COR-L47 (cell line): ENCODE results near the gene IGF1R.

Experiments
- DNase-seq: peaks from one replicate; lab custom pipeline; 2025; lab: John Stamatoyannopoulos, UW

Gene IGF1R

GRCh38 chr15:98671060-98672008 lies 23.0 kb downstream of the IGF1R start:
- DNase-seq: no peak

GRCh38 chr15:98673133-98673532 lies 24.8 kb downstream of the IGF1R start:
- DNase-seq: no peak

GRCh38 chr15:98674336-98674735 lies 26.0 kb downstream of the IGF1R start:
- no peak for DNase-seq

- DNase-seq: no peak
Measured at GRCh38 chr15:98676586-98677270, 28.4 kb downstream of the IGF1R start.

- DNase-seq: no peak
Measured at GRCh38 chr15:98677345-98678059, 29.2 kb downstream of the IGF1R start.

GRCh38 chr15:98678484-98678883 lies 30.1 kb downstream of the IGF1R start:
- no peak for DNase-seq

GRCh38 chr15:98681061-98681460 lies 32.7 kb downstream of the IGF1R start:
- DNase-seq: no peak

- no peak for DNase-seq
Measured at GRCh38 chr15:98682992-98683701, 34.8 kb downstream of the IGF1R start.

- no peak for DNase-seq
Measured at GRCh38 chr15:98683831-98684230, 35.5 kb downstream of the IGF1R start.

- DNase-seq: no peak
Measured at GRCh38 chr15:98684436-98684835, 36.1 kb downstream of the IGF1R start.

GRCh38 chr15:98684995-98685525 lies 36.7 kb downstream of the IGF1R start:
- DNase-seq: no peak

- no peak for DNase-seq
Measured at GRCh38 chr15:98686983-98687382, 38.6 kb downstream of the IGF1R start.

- DNase-seq: no peak
Measured at GRCh38 chr15:98689431-98689861, 41.1 kb downstream of the IGF1R start.

- no peak for DNase-seq
Measured at GRCh38 chr15:98690272-98690950, 42.1 kb downstream of the IGF1R start.

GRCh38 chr15:98692213-98692612 lies 43.9 kb downstream of the IGF1R start:
- no peak for DNase-seq

GRCh38 chr15:98694161-98694560 lies 45.8 kb downstream of the IGF1R start:
- no peak for DNase-seq

GRCh38 chr15:98698792-98699191 lies 50.5 kb downstream of the IGF1R start:
- no peak for DNase-seq

GRCh38 chr15:98699591-98700424 lies 51.5 kb downstream of the IGF1R start:
- DNase-seq: no peak

- no peak for DNase-seq
Measured at GRCh38 chr15:98700519-98700918, 52.2 kb downstream of the IGF1R start.

- DNase-seq: no peak
Measured at GRCh38 chr15:98703126-98703685, 54.9 kb downstream of the IGF1R start.
